Loucy (cell line): ENCODE results near the gene NRM.

Experiments
- H2AFZ ChIP-seq: fragments of 200-600 bp; sonication (generic); 2 replicates; pipeline ENCODE4 v1.6.0; 2016; ENCODE audit warnings: antibody characterized with exemption, mild to moderate bottlenecking, low read length, moderate library complexity
- H3F3A ChIP-seq: fragments of 200-600 bp; 2 replicates; pipeline ENCODE4 v1.6.0; 2016; ENCODE audit warnings: antibody characterized with exemption, low read depth, mild to moderate bottlenecking
- H3K27me3 ChIP-seq: fragments of 200-600 bp; sonication (generic); 2 replicates; pipeline ENCODE4 v1.6.1; 2014; ENCODE audit warnings: low read length, mild to moderate bottlenecking; ENCODE audit not compliant: insufficient read depth, poor library complexity, severe bottlenecking
- H3K36me3 ChIP-seq: fragments of 200-600 bp; sonication (generic); 2 replicates; pipeline ENCODE4 v1.6.1; 2016; ENCODE audit warnings: low read length; ENCODE audit not compliant: insufficient read depth
- H3K4me1 ChIP-seq: fragments of 200-600 bp; sonication (generic); 2 replicates; pipeline ENCODE4 v1.5.1; 2014; ENCODE audit warnings: low read length, mild to moderate bottlenecking; ENCODE audit not compliant: insufficient read depth, poor library complexity, severe bottlenecking
- H3K4me2 ChIP-seq: fragments of 200-600 bp; sonication (generic); 2 replicates; pipeline ENCODE4 v1.6.0; 2014; ENCODE audit warnings: antibody characterized with exemption, low read length, low read depth, mild to moderate bottlenecking; ENCODE audit not compliant: poor library complexity, severe bottlenecking
- H3K4me3 ChIP-seq: fragments of 200-600 bp; sonication (generic); 2 replicates; pipeline ENCODE4 v1.5.1; 2014; ENCODE audit warnings: low read length, mild to moderate bottlenecking, mixed read lengths; ENCODE audit not compliant: poor library complexity, severe bottlenecking
- H3K79me2 ChIP-seq: fragments of 200-600 bp; sonication (generic); 2 replicates; pipeline ENCODE4 v1.6.1; 2014; ENCODE audit warnings: low read length; ENCODE audit not compliant: insufficient read depth
- H3K9ac ChIP-seq: fragments of 200-600 bp; sonication (generic); 2 replicates; pipeline ENCODE4 v1.6.0; 2014; ENCODE audit warnings: mild to moderate bottlenecking, low read depth, low read length, moderate library complexity; ENCODE audit not compliant: poor library complexity, severe bottlenecking
- H3K9me2 ChIP-seq: fragments of 200-600 bp; sonication (generic); replicated peaks from 2 replicates; pipeline ENCODE4 v1.6.1; 2016; ENCODE audit warnings: low read depth, low read length, mixed read lengths
- H3K9me3 ChIP-seq: fragments of 200-600 bp; sonication (generic); 2 replicates; pipeline ENCODE4 v1.6.1; 2014; ENCODE audit warnings: mild to moderate bottlenecking, antibody characterized with exemption, low read length, low read depth; ENCODE audit not compliant: insufficient read depth
- H4K20me1 ChIP-seq: fragments of 200-600 bp; sonication (generic); 2 replicates; pipeline ENCODE4 v1.6.0; 2014; ENCODE audit warnings: antibody characterized with exemption, low read length, mild to moderate bottlenecking; ENCODE audit not compliant: insufficient read depth, poor library complexity, severe bottlenecking
- CTCF ChIP-seq: fragments of 200-600 bp; sonication (generic); conservative IDR thresholded peaks from 2 replicates; pipeline ENCODE4 v1.5.1; 2014; ENCODE audit warnings: mild to moderate bottlenecking, antibody characterized with exemption, low read length
- EZH2phosphoT487 ChIP-seq: fragments of 200-600 bp; IDR thresholded peaks from 2 replicates; pipeline ENCODE4 v1.6.1; 2018; ENCODE audit warnings: antibody characterized with exemption, mild to moderate bottlenecking, moderate library complexity, borderline replicate concordance

NRM gene

GRCh38 chr6:30703011-30703410 is 12.2 kb upstream of the NRM start:
- Histone ChIP-seq H3K4me1 (no peaks in the 10 kb centered on the region), H3K79me2 (no peaks in the 10 kb centered on the region; the same call in 1 of the 2 replicates), H3K4me2 (no peak overlapping the region), H4K20me1 (no peaks in the 10 kb centered on the region), H3K9me3 (no peaks in the 10 kb centered on the region), H3K36me3 (peaks cover 31% of the 10 kb centered on the region; the same call in 1 of the 2 replicates), H3F3A (no peaks in the 10 kb centered on the region), H3K9ac (no peak overlapping the region), H3K9me2 (no peaks in the 10 kb centered on the region), H3K27me3 (no peaks in the 10 kb centered on the region), H3K4me3 (no peak overlapping the region), H2AFZ (no peak overlapping the region)
- TF ChIP-seq CTCF (no peak), EZH2phosphoT487 (no peak)

GRCh38 chr6:30700340-30700739 is 9.6 kb upstream of the NRM start:
- no peaks in the 10 kb centered on the region for H3K4me1 ChIP-seq
- no peaks in the 10 kb centered on the region for H3K9me2 ChIP-seq
- H3K9ac ChIP-seq, result no peak overlapping the region
- TF ChIP-seq EZH2phosphoT487 (no peak), CTCF (no peak)
- H2AFZ ChIP-seq, result no peak overlapping the region
- peaks cover 21% of the 10 kb centered on the region; the same call in 1 of the 2 replicates for H3K36me3 ChIP-seq
- no peaks in the 10 kb centered on the region for H3K9me3 ChIP-seq
- H3K4me2 ChIP-seq, result no peak overlapping the region
- no peaks in the 10 kb centered on the region for H3K79me2 ChIP-seq
- no peaks in the 10 kb centered on the region for H3K27me3 ChIP-seq
- no peaks in the 10 kb centered on the region for H3F3A ChIP-seq
- no peaks in the 10 kb centered on the region for H4K20me1 ChIP-seq
- H3K4me3 ChIP-seq, result no peak overlapping the region

GRCh38 chr6:30696432-30696831 is 5.6 kb upstream of the NRM start:
- no peaks in the 10 kb centered on the region for H3K9me2 ChIP-seq
- no peaks in the 10 kb centered on the region for H3F3A ChIP-seq
- H3K36me3 ChIP-seq, result peaks cover 6% of the 10 kb centered on the region; the same call in 1 of the 2 replicates
- no peaks in the 10 kb centered on the region for H4K20me1 ChIP-seq
- H3K4me1 ChIP-seq, result peaks cover under 1% of the 10 kb centered on the region
- no peak overlapping the region for H3K4me2 ChIP-seq
- H3K27me3 ChIP-seq, result no peaks in the 10 kb centered on the region
- H3K9me3 ChIP-seq, result no peaks in the 10 kb centered on the region
- no peaks in the 10 kb centered on the region for H3K79me2 ChIP-seq
- TF ChIP-seq EZH2phosphoT487, result no peak
- TF ChIP-seq CTCF, result no peak
- H3K9ac ChIP-seq, result no peak overlapping the region
- no peak overlapping the region for H2AFZ ChIP-seq
- no peak overlapping the region for H3K4me3 ChIP-seq
